Activated CD4-positive, alpha-beta T cell treated with anti-CD3 and anti-CD28 coated beads for 4 hours (primary cell): ENCODE measurements around the gene NCL.

Source experiments
- DNase-seq, 2 donors: peaks; one replicate each; pipeline ENCODE4 v3.0.0-alpha.2; 2020

Gene NCL

GRCh38 chr2:231463698-231464575 is at the start of gene NCL:
Gene NCL (minus strand): TSS chr2:231464484. CDS start chr2:231464353, 131 bp downstream.
- peak; percentile 88 to 91 for DNase-seq

- DNase-seq: no peak
Measured at GRCh38 chr2:231513746-231514224, 49.5 kb upstream of the NCL start.

GRCh38 chr2:231512222-231512621 is 47.9 kb upstream of the NCL start:
- DNase-seq: no peak

- no peak for DNase-seq
Measured at GRCh38 chr2:231503766-231504165, 39.5 kb upstream of the NCL start.

- DNase-seq: no peak
Measured at GRCh38 chr2:231502596-231502995, 38.3 kb upstream of the NCL start.

- no peak for DNase-seq
Measured at GRCh38 chr2:231497651-231498050, 33.4 kb upstream of the NCL start.

GRCh38 chr2:231494669-231495068 is 30.4 kb upstream of the NCL start:
- DNase-seq: no peak

- no peak for DNase-seq
Measured at GRCh38 chr2:231490801-231491200, 26.5 kb upstream of the NCL start.

GRCh38 chr2:231489990-231490389 is 25.7 kb upstream of the NCL start:
- DNase-seq: no peak

GRCh38 chr2:231488331-231488730 is 24.0 kb upstream of the NCL start:
- DNase-seq: no peak

- no peak for DNase-seq
Measured at GRCh38 chr2:231486851-231487596, 22.7 kb upstream of the NCL start.

- DNase-seq: peak in 1 of 2 donors; percentile 31
Measured at GRCh38 chr2:231483398-231484329, 19.4 kb upstream of the NCL start.

GRCh38 chr2:231482806-231483391 is 18.6 kb upstream of the NCL start:
- DNase-seq: peak; percentile 68 to 71

- DNase-seq: no peak
Measured at GRCh38 chr2:231480781-231481180, 16.5 kb upstream of the NCL start.

GRCh38 chr2:231479455-231479854 is 15.2 kb upstream of the NCL start:
- no peak for DNase-seq

GRCh38 chr2:231476920-231477319 is 12.6 kb upstream of the NCL start:
- no peak for DNase-seq

GRCh38 chr2:231475965-231476364 is 11.7 kb upstream of the NCL start:
- no peak for DNase-seq

GRCh38 chr2:231472816-231473215 is 8.5 kb upstream of the NCL start:
- no peak for DNase-seq

- no peak for DNase-seq
Measured at GRCh38 chr2:231470246-231470900, 6.1 kb upstream of the NCL start.

- DNase-seq: no peak
Measured at GRCh38 chr2:231469583-231469950, 5.3 kb upstream of the NCL start.

GRCh38 chr2:231467613-231468530 is 3.6 kb upstream of the NCL start:
- DNase-seq: no peak
